Parathyroid adenoma (tissue), 2 donors: Measurements from ENCODE around the gene QRSL1.

Experiments used
- H2AFZ ChIP-seq: fragments of 300-600 bp; sonication (generic); one replicate; pipeline ENCODE4 v1.7.0; 2017; ENCODE audit warnings: antibody characterized with exemption, mild to moderate bottlenecking
- H3K27ac ChIP-seq: fragments of 300-600 bp; sonication (generic); one replicate; pipeline ENCODE4 v1.7.0; 2017
- H3K27me3 ChIP-seq: fragments of 300-600 bp; sonication (generic); one replicate; pipeline ENCODE4 v1.7.0; 2017; ENCODE audit warnings: low read length; ENCODE audit not compliant: control insufficient read depth, insufficient read depth
- H3K36me3 ChIP-seq: fragments of 300-600 bp; sonication (generic); one replicate; pipeline ENCODE4 v1.7.0; 2017; ENCODE audit warnings: low read length; ENCODE audit not compliant: control insufficient read depth, insufficient read depth
- H3K4me1 ChIP-seq: fragments of 300-600 bp; sonication (generic); one replicate; pipeline ENCODE4 v1.7.0; 2017; ENCODE audit warnings: control low read depth
- H3K4me2 ChIP-seq: fragments of 300-600 bp; sonication (generic); one replicate; pipeline ENCODE4 v1.7.0; 2017; ENCODE audit warnings: low read length
- H3K4me3 ChIP-seq: fragments of 300-600 bp; sonication (generic); one replicate; pipeline ENCODE4 v1.7.0; 2017; ENCODE audit warnings: low read depth, low read length
- H3K79me2 ChIP-seq: fragments of 300-600 bp; sonication (generic); one replicate; pipeline ENCODE4 v1.7.0; 2017; ENCODE audit warnings: control low read depth
- H3K9ac ChIP-seq: fragments of 300-600 bp; sonication (generic); one replicate; pipeline ENCODE4 v1.7.0; 2017; ENCODE audit warnings: mild to moderate bottlenecking
- H3K9me3 ChIP-seq: fragments of 300-600 bp; sonication (generic); one replicate; pipeline ENCODE4 v1.7.0; 2017; ENCODE audit warnings: low read length; ENCODE audit not compliant: control insufficient read depth
- TF ChIP-seq, protein P1 (sequence below): fragments of 300-600 bp; sonication (generic); IDR thresholded peaks from one replicate; pipeline ENCODE4 v1.7.0; 2017; ENCODE audit warnings: antibody characterized with exemption, mild to moderate bottlenecking
- donor health status: primary hyperparathyroidism.

Gene QRSL1

DNA sequence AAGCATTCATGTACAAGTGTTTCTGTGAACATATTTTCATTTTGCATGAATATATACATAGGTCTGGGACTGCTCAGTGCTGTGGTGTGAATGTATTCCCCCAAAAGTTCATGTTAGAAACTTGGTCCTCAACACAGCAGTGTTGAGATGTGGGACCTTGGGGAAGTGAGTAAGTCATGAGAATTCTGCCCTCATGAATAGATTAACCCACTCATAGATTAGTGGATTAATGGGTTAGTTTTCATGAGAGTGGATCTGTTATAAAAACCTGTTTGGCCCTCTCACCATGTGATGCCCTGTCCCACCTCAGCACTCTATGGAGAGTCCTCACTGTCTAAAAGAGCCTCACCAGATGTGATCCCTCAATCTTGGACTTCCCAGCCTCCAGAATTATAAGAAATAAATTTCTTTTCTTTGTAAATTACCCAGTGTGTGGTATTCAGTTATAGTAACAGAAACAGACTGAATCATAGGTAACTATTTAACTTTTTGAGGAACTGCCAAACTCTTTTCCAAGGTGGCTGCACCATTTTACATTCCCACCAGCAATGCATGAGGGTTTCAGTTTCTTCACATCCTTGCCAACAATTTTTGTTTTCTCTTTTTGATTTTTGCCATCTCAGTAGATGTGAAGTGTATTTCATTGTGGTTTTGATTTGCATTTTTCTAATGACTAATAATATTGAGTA is 45.3 kb downstream of the QRSL1 start:
- Histone ChIP-seq H3K9ac (no peak overlapping the region), H3K4me3 (no peak overlapping the region), H3K27me3 (no peaks in the 10 kb centered on the region), H3K79me2 (no peaks in the 10 kb centered on the region), H3K27ac (no peak overlapping the region), H3K4me1 (no peaks in the 10 kb centered on the region), H3K4me2 (no peak overlapping the region), H3K36me3 (no peaks in the 10 kb centered on the region), H2AFZ (no peak overlapping the region), H3K9me3 (no peaks in the 10 kb centered on the region)
- TF ChIP-seq, protein P1, sequence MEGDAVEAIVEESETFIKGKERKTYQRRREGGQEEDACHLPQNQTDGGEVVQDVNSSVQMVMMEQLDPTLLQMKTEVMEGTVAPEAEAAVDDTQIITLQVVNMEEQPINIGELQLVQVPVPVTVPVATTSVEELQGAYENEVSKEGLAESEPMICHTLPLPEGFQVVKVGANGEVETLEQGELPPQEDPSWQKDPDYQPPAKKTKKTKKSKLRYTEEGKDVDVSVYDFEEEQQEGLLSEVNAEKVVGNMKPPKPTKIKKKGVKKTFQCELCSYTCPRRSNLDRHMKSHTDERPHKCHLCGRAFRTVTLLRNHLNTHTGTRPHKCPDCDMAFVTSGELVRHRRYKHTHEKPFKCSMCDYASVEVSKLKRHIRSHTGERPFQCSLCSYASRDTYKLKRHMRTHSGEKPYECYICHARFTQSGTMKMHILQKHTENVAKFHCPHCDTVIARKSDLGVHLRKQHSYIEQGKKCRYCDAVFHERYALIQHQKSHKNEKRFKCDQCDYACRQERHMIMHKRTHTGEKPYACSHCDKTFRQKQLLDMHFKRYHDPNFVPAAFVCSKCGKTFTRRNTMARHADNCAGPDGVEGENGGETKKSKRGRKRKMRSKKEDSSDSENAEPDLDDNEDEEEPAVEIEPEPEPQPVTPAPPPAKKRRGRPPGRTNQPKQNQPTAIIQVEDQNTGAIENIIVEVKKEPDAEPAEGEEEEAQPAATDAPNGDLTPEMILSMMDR, result no peak

- no peak overlapping the region for H3K9ac ChIP-seq
- no peak overlapping the region for H3K27ac ChIP-seq
- TF ChIP-seq, protein P1, result no peak
- no peak overlapping the region for H3K4me2 ChIP-seq
- H3K27me3 ChIP-seq, result no peaks in the 10 kb centered on the region
- no peaks in the 10 kb centered on the region for H3K36me3 ChIP-seq
- H3K9me3 ChIP-seq, result no peaks in the 10 kb centered on the region
- H3K4me1 ChIP-seq, result no peaks in the 10 kb centered on the region
- no peaks in the 10 kb centered on the region for H3K79me2 ChIP-seq
- H2AFZ ChIP-seq, result no peak overlapping the region
- no peak overlapping the region for H3K4me3 ChIP-seq
Observed at GRCh38 chr6:106677282-106677681, 47.9 kb downstream of the QRSL1 start.

DNA sequence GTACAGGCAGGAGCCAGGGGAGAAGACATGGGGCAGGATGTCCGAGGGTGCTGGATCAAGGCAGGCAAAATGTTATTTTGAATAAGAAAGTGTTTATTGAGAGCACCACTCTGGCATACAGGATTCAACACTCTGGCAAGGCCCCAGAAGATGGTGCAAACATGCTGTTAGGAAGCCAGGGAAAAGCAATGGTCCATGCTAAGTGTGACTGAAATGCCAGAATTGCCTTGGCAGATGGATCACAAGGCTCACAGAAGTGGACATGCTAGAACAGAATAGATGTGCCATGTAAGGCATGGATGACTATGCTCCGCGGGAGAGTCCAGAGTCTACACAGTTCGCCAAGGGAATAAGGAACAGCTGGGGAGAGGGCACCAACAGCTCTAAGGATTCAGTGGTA is 54.6 kb downstream of the QRSL1 start:
- TF ChIP-seq, protein P1, result no peak
- no peak overlapping the region for H3K27ac ChIP-seq
- H3K4me2 ChIP-seq, result no peak overlapping the region
- no peaks in the 10 kb centered on the region for H3K9me3 ChIP-seq
- H2AFZ ChIP-seq, result no peak overlapping the region
- no peaks in the 10 kb centered on the region for H3K79me2 ChIP-seq
- H3K9ac ChIP-seq, result no peak overlapping the region
- no peaks in the 10 kb centered on the region for H3K4me1 ChIP-seq
- no peak overlapping the region for H3K4me3 ChIP-seq
- H3K36me3 ChIP-seq, result no peaks in the 10 kb centered on the region
- no peaks in the 10 kb centered on the region for H3K27me3 ChIP-seq

DNA sequence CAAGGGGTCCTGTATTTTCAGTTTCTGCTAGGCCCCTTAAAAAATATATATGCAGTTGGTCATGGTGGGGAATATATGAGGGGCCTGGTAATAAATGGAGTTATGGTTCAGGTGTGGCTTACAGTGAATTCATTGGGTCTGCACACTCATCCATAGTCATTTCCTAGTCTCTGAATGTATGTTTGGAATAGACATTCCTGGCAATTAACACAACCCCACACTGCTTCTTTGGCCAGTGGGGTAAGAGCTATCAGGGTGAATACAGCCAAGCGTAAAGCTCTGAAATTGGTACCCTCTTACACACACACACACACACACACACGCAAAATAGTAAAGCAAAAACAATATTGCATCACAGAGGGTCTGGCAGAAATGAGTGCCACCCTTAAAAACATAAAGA is 56.5 kb downstream of the QRSL1 start:
- H3K36me3 ChIP-seq, result no peaks in the 10 kb centered on the region
- H3K79me2 ChIP-seq, result no peaks in the 10 kb centered on the region
- no peak overlapping the region for H3K9ac ChIP-seq
- H3K27me3 ChIP-seq, result no peaks in the 10 kb centered on the region
- no peak overlapping the region for H3K4me2 ChIP-seq
- H3K9me3 ChIP-seq, result no peaks in the 10 kb centered on the region
- TF ChIP-seq, protein P1, result no peak
- H3K4me1 ChIP-seq, result no peaks in the 10 kb centered on the region
- no peak overlapping the region for H2AFZ ChIP-seq
- H3K4me3 ChIP-seq, result no peak overlapping the region
- H3K27ac ChIP-seq, result no peak overlapping the region
